Measurements from ENCODE around the gene DVL1.

The DVL1 gene

GRCh38 chr1:1324524-1325287 is 24.5 kb downstream of the DVL1 start, which contains the start of the genes CPTP and INTS11:
Gene CPTP (plus strand): TSS chr1:1324802. CDS start chr1:1326911, 2,109 bp downstream.
Gene INTS11 (minus strand): TSS chr1:1324660. CDS start chr1:1324608, 52 bp downstream.
- TF ChIP-seq FOXP2 (optimal IDR thresholded peaks at IDR 0.05; ENCODE audit: borderline replicate concordance, extremely low read depth, extremely low read length, insufficient read depth) (no peak), SIN3A (IDR thresholded peaks at IDR 0.05; ENCODE audit: borderline replicate concordance, insufficient read depth, low read length) (no peak), TAF1 (IDR thresholded peaks at IDR 0.05; ENCODE audit: borderline replicate concordance, insufficient read depth, low read length) (peak; percentile 58; the same call in 1 of the 2 replicates), REST (IDR thresholded peaks at IDR 0.05; ENCODE audit: insufficient read depth in 1 of 2, low read depth in 2 of 2, low read length in 2 of 2) (no peak), POLR2AphosphoS5 (IDR thresholded peaks at IDR 0.05; ENCODE audit: low read depth, low read length) (peak; percentile 89)

DNA sequence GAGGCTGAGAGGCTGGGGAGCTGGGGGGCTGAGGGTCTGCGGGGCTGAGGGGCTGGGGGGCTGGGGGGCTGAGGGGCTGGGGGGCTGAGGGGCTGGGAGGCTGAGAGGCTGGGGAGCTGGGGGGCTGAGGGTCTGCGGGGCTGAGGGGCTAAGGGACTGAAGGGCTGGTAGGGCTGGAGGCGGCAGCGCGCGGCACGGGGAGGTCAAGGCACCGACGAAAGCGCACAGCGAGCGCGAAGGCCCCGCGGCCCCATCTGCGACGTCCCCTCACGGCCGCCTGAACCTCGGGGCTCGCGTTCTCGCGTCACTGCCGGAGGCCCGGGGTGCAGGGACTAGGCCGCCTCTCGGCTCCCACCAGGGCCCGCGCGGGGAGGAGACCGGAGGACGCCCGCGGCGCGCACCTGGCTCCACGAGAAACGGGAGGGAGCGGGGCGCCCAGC is 25.1 kb downstream of the DVL1 start:
- TF ChIP-seq POLR2AphosphoS5 (IDR thresholded peaks at IDR 0.05; ENCODE audit: low read depth, low read length), result no peak
- no peak for TF ChIP-seq TAF1 (IDR thresholded peaks at IDR 0.05; ENCODE audit: borderline replicate concordance, insufficient read depth, low read length)
- no peak for TF ChIP-seq SIN3A (IDR thresholded peaks at IDR 0.05; ENCODE audit: borderline replicate concordance, insufficient read depth, low read length)
- TF ChIP-seq REST (IDR thresholded peaks at IDR 0.05; ENCODE audit: insufficient read depth in 1 of 2, low read depth in 2 of 2, low read length in 2 of 2), result no peak
- TF ChIP-seq FOXP2 (optimal IDR thresholded peaks at IDR 0.05; ENCODE audit: borderline replicate concordance, extremely low read depth, extremely low read length, insufficient read depth), result no peak

- TF ChIP-seq TAF1 (IDR thresholded peaks at IDR 0.05; ENCODE audit: borderline replicate concordance, insufficient read depth, low read length), result no peak
- TF ChIP-seq FOXP2 (optimal IDR thresholded peaks at IDR 0.05; ENCODE audit: borderline replicate concordance, extremely low read depth, extremely low read length, insufficient read depth), result no peak
- TF ChIP-seq REST (IDR thresholded peaks at IDR 0.05; ENCODE audit: insufficient read depth in 1 of 2, low read depth in 2 of 2, low read length in 2 of 2), result no peak
- TF ChIP-seq SIN3A (IDR thresholded peaks at IDR 0.05; ENCODE audit: borderline replicate concordance, insufficient read depth, low read length), result no peak
Measured at GRCh38 chr1:1322952-1323351, 26.3 kb downstream of the DVL1 start.

- TF ChIP-seq TAF1 (IDR thresholded peaks at IDR 0.05; ENCODE audit: borderline replicate concordance, insufficient read depth, low read length) (no peak), FOXP2 (optimal IDR thresholded peaks at IDR 0.05; ENCODE audit: borderline replicate concordance, extremely low read depth, extremely low read length, insufficient read depth) (no peak), REST (IDR thresholded peaks at IDR 0.05; ENCODE audit: insufficient read depth in 1 of 2, low read depth in 2 of 2, low read length in 2 of 2) (no peak), POLR2AphosphoS5 (IDR thresholded peaks at IDR 0.05; ENCODE audit: low read depth, low read length) (no peak), SIN3A (IDR thresholded peaks at IDR 0.05; ENCODE audit: borderline replicate concordance, insufficient read depth, low read length) (no peak)
Measured at GRCh38 chr1:1322418-1322817, 26.8 kb downstream of the DVL1 start.
